Measurements from ENCODE around the gene GRIA1. TPM values are rescaled to one million over a fixed set of nuclear protein-coding genes. Genes with fewer than 3 reads are reported as not detected.

The GRIA1 gene
- total RNA-seq, 1 experiment from 2014 or later, result not detected

DNA sequence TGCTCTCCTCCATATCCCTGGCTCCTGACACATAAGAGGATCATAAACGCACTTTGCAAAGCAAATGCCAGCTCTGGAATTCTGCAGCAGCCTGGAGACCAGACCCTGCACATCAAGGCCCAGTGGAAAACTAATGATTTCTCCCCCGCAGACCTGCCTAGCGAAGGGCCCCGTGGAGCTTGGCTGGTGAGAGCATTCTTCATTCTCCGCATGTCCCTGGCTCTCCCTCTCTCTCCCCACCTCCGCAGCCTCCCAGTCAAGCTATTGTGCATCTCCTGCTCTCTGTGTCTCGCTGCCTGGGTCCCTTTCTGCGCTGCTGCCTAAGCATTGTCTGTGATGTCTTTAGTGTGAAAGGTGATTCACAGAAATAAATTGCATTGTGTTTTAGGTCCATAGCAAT is 46.7 kb downstream of the GRIA1 start:
- no TSS peak for BruUV-seq (replicated peaks)
- H3K4me1 ChIP-seq (ENCODE audit: control insufficient read depth, insufficient read depth, low read length), result no peaks in the 10 kb centered on the region
- no peak for ATAC-seq
- no peaks in the 10 kb centered on the region for H3K9me3 ChIP-seq (ENCODE audit: control insufficient read depth, insufficient read depth, low read depth, low read length)
- H3K4me3 ChIP-seq (ENCODE audit: low read depth in 2 of 2, low read length in 2 of 2), result no peak overlapping the region
- intact Hi-C loops (cut with micrococcal nuclease; ENCODE audit: unreplicated experiment), result no loop called here
- TF ChIP-seq POLR2AphosphoS5 (IDR thresholded peaks at IDR 0.05; ENCODE audit: low read depth, low read length) (no peak), SIN3A (IDR thresholded peaks at IDR 0.05; ENCODE audit: borderline replicate concordance, insufficient read depth, low read depth, low read length) (no peak), CTCF (IDR thresholded peaks at IDR 0.05) (no peak), TCF7L2 (IDR thresholded peaks at IDR 0.05; ENCODE audit: low read depth, low read length) (no peak)
- TF ChIP-seq, protein P1, sequence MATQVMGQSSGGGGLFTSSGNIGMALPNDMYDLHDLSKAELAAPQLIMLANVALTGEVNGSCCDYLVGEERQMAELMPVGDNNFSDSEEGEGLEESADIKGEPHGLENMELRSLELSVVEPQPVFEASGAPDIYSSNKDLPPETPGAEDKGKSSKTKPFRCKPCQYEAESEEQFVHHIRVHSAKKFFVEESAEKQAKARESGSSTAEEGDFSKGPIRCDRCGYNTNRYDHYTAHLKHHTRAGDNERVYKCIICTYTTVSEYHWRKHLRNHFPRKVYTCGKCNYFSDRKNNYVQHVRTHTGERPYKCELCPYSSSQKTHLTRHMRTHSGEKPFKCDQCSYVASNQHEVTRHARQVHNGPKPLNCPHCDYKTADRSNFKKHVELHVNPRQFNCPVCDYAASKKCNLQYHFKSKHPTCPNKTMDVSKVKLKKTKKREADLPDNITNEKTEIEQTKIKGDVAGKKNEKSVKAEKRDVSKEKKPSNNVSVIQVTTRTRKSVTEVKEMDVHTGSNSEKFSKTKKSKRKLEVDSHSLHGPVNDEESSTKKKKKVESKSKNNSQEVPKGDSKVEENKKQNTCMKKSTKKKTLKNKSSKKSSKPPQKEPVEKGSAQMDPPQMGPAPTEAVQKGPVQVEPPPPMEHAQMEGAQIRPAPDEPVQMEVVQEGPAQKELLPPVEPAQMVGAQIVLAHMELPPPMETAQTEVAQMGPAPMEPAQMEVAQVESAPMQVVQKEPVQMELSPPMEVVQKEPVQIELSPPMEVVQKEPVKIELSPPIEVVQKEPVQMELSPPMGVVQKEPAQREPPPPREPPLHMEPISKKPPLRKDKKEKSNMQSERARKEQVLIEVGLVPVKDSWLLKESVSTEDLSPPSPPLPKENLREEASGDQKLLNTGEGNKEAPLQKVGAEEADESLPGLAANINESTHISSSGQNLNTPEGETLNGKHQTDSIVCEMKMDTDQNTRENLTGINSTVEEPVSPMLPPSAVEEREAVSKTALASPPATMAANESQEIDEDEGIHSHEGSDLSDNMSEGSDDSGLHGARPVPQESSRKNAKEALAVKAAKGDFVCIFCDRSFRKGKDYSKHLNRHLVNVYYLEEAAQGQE (IDR thresholded peaks at IDR 0.05; ENCODE audit: insufficient read depth in 1 of 2, low read depth in 2 of 2, low read length in 1 of 2), result no peak
- no peaks in the 10 kb centered on the region for H3K36me3 ChIP-seq (ENCODE audit: control insufficient read depth, insufficient read depth, low read length)
- POLR2A ChIA-PET, result no interaction called here
- H3K27me3 ChIP-seq (ENCODE audit: control insufficient read depth, insufficient read depth, low read length), result no peaks in the 10 kb centered on the region
- H3K27ac ChIP-seq (ENCODE audit: low read length), result no peak overlapping the region
- no peak for DNase-seq (ENCODE audit: low read depth, low spot score)
- in situ Hi-C loops (cut with HindIII; ENCODE audit: low pct_unique_long_range_greater_than_20kb, low sequenced_read_pairs), result no loop called here
- CTCF ChIA-PET, result no interaction called here

GRCh38 chr5:153539983-153540382 is 49.5 kb downstream of the GRIA1 start:
- no peaks in the 10 kb centered on the region for H3K36me3 ChIP-seq (ENCODE audit: control insufficient read depth, insufficient read depth, low read length)
- no TSS peak for BruUV-seq (replicated peaks)
- H3K27me3 ChIP-seq (ENCODE audit: control insufficient read depth, insufficient read depth, low read length), result no peaks in the 10 kb centered on the region
- ChIA-PET CTCF (no interaction called here), POLR2A (no interaction called here)
- H3K4me3 ChIP-seq (ENCODE audit: low read depth in 2 of 2, low read length in 2 of 2), result no peak overlapping the region
- H3K27ac ChIP-seq (ENCODE audit: low read length), result no peak overlapping the region
- no peaks in the 10 kb centered on the region for H3K9me3 ChIP-seq (ENCODE audit: control insufficient read depth, insufficient read depth, low read depth, low read length)
- no peaks in the 10 kb centered on the region for H3K4me1 ChIP-seq (ENCODE audit: control insufficient read depth, insufficient read depth, low read length)
- ATAC-seq (no peak), DNase-seq (ENCODE audit: low read depth, low spot score) (no peak)
- intact Hi-C loops (cut with micrococcal nuclease; ENCODE audit: unreplicated experiment), result no loop called here
- TF ChIP-seq SIN3A (IDR thresholded peaks at IDR 0.05; ENCODE audit: borderline replicate concordance, insufficient read depth, low read depth, low read length) (no peak), CTCF (IDR thresholded peaks at IDR 0.05) (no peak), TCF7L2 (IDR thresholded peaks at IDR 0.05; ENCODE audit: low read depth, low read length) (no peak), POLR2AphosphoS5 (IDR thresholded peaks at IDR 0.05; ENCODE audit: low read depth, low read length) (no peak)
- TF ChIP-seq, protein P1 (IDR thresholded peaks at IDR 0.05; ENCODE audit: insufficient read depth in 1 of 2, low read depth in 2 of 2, low read length in 1 of 2), result no peak
- in situ Hi-C loops (cut with HindIII; ENCODE audit: low pct_unique_long_range_greater_than_20kb, low sequenced_read_pairs), result no loop called here
